T1000 (cell line): ENCODE results near the gene LMBRD2.

ENCODE experiments used
- DNase-seq: peaks from one replicate; lab custom pipeline; 2025; ENCODE audit warnings: mixed read lengths; lab: John Stamatoyannopoulos, UW

LMBRD2 gene

DNA sequence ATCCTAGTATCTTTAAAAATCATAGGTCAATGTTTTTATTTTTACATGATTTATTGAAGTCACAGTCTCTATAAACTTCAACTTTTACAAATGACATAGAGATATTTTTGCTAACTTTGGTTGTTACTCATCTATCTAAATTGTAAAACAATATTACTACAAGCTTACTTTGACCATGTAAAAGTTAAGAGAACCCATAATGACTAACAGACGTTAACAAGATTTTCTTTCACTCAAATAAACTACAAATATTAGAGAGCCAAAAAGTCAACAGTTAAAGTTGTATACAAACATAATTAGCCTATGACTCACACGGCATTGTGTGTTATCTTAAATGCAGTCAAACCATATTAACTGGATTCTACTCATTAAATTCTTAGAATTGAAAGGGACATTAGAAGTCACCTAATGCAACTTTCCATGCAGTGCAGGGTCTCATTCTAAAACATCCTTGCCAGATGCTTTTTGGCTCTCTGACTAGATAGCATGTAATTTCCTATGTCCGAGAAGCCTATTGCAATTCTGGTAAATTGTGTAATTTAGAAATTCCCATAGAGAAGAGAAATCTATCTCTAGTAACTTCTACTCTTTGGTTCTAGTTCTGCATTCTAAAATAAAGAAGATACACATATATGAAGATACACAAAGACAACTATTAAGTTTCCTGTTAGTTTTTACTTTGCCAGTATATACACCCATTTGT is 42.8 kb downstream of the LMBRD2 start:
- no peak for DNase-seq

DNA sequence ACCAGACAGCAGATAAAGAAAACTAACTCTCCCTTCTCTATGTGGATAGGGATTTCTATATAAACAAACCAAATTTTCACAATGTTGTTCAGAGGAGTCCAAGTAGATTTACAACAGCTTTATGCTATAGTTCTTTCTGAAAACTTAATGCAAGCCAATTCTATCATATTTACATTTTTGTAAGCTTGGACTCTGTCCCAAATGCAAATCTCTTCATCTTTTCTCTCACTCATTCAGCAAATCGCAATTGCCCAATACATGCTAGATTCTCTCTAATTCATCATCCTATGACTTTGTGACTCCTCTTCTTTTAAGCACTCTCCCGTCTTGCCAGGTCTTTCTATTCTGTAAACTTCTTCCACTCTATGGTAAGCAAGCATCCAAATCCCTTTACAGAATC is 45.9 kb downstream of the LMBRD2 start:
- no peak for DNase-seq

- DNase-seq, result no peak
Measured at GRCh38 chr5:36099748-36100147, 51.9 kb downstream of the LMBRD2 start.

DNA sequence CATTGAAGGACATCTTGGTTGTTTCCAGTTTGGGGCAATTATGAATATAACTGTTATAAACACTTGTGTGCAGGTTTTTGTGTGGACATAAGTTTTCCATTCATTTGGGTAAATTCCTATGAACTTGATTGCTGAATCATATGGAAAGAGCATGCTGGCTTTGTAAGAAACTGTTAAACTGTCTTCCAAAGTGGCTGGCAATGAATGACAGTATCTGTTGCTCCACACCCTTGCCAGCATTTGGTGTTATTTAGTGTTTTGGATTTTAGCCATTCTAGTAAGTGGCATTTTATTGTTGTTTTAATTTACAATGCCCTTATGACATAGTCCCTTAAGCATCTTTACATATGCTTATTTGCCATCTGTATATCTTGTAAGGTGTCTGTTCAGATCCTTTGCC is 55.2 kb downstream of the LMBRD2 start:
- no peak for DNase-seq

GRCh38 chr5:36089989-36090388 is 61.7 kb downstream of the LMBRD2 start:
- DNase-seq, result no peak

DNA sequence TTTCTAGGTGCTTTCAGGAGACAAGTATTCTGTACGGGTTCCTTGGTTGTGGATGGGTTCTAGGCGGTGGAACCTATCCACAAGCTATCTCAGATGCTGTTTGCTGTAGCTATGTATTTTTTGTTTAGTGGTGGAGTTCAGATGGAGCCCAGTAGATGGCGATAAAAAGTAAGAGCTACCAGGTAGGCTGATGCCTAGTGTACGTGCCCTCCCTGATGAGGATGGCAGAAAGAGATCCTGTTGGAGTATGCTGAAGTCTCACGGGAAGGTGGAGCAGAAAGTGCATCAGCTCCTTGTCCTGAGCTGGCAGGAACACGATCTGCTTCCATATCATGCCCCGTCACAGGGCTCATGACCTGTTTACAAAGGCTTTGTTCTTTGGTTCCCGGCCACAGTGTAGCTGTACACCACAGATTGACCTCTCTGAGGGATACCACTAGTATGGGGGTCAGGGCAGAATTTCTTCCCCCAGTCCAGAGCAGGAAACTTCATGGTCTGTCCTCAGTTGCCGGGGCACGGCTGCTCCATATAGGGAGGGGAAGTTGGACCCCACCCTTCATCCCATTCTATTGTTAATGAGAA is 72.4 kb downstream of the LMBRD2 start:
- peak; percentile 7 for DNase-seq

DNA sequence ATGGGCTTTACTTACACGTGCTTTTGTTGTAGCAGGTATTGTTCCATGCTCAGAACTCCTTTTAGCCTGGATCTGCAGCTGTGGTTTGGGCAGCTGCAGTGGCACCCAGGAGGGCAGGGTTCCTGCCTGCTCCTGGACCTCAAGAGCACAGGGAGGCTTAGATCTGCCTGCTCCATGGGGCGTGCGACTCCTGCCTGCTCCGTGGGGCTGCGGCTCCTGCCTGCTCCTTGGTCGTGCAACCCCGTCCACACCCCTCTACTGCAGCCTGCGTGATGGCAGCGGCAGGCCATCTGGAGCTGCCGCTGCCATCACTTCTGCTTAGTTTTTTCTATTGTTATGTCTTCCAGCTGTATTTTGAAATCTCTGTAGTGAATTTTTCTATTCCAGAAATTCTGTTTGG is 73.3 kb downstream of the LMBRD2 start:
- DNase-seq, result no peak

DNA sequence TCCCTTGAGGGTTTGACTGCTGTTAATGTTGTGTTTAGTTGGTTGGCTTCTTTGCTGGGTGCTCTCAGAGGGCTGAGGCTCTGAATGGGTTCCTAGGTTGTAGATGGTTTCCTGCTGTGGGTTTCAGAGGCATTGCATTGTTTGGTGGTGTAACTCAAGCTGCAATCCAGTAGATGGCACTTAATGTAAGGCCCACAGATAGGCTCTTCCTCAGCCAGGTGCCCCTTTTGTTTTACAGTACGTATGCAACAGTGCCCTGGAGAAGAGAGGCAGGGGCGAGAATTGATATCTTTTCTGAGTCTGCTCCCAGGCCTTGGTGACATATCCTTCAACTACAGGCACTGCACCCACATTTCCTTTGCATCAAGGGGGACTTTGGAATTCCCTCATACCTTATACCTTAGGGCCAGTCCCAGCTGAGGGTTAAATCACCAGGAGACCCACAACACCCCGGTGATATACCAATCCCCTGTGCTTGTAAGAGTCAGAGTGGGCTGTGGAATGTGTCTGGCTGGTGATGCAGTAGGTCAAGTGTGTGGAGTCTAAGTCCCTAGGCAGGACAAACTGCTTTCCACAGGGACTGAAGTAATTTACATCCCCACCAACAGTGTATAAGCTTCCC is 78.0 kb downstream of the LMBRD2 start:
- DNase-seq, result no peak

GRCh38 chr5:36070687-36071571 is 80.8 kb downstream of the LMBRD2 start:
- DNase-seq, result no peak

- no peak for DNase-seq
Measured at GRCh38 chr5:36068751-36069281, 82.9 kb downstream of the LMBRD2 start.

GRCh38 chr5:36066540-36067210 is 85.0 kb downstream of the LMBRD2 start, which contains the start of gene UGT3A2:
TSS of gene UGT3A2 (minus strand) at chr5:36066882. CDS start at chr5:36066789, 93 bp downstream.
- no peak for DNase-seq

GRCh38 chr5:36066001-36066539 is 85.6 kb downstream of the LMBRD2 start:
- DNase-seq, result no peak

DNA sequence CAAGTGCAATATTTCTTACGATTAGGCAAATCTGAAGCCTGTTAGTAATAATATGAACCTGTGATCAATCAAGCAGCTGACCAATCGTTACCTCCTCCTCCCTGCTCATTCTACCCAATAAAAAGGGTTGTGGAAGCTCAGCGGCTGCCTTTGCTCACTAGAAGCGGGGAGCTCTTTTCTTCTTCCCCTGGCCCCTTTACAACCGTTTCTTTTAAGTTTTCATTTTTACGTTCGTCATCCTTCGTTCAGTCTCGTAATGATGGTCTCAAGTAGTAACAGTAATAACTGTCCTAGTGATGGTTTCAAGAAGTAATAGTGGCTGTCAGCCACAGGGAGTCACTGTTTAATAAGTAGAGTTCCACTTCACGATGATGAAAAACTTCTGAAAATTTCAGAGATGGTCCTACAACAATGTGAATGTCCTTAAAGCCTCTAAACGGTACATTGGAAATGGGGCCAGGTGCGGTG is 91.2 kb downstream of the LMBRD2 start:
- DNase-seq, result no peak

DNA sequence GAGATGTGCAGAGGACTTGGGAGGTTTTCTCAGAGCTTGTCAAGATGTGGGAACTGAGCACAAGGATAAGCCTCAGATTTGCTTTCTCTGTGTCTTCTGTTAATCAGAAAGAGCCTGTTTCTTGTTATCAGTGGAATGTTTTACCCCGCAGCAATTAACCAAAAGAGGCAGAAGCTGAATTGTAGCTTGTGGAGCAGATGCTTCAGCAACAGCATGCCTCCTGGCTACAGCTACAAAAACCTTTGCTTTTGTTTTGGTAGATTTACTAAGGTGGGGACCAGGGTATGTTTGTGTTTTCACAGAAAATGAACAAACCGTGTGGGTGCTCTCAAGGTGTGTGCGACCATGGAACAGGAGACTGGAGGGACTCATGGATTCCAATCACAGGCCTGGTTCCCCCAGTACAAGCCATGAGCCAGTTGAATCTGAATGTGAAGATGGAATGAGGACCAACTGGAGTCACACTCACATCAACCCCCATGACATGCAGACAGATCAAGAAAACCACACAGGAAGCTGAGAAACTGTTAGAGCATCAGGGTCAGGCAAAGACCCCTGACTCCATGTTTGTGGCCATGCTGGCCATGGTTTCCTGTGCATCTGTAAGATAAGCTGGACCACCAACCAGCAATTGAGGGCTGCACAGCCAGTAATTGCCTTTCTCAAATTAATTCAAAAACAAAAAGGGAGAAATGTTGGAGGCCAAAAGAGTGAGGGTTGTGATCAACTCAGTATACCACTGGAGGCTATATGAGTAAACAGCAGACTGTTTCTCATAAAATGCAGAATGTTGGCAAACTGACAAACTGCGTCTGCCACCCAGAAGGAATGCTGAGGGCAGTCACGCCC is 91.9 kb downstream of the LMBRD2 start:
- no peak for DNase-seq

DNA sequence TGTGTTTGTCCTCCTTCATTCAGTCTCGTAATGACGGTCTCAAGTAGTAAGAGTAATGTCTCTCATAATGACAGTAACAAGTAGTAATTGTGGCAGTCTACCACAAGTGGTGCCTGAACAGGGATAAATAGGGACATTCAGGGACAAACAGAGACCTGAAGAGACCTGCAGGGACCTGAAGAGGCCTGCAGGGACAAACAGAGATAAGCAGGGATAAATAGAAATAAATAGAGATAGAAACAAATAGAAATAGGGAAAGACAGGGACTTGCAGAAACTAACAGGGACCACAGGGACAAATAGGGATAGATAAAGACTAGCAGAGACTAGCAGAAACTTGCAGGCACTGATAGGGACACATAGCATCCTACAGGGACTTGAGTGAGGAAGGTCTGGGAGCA is 92.9 kb downstream of the LMBRD2 start:
- DNase-seq, result no peak

DNA sequence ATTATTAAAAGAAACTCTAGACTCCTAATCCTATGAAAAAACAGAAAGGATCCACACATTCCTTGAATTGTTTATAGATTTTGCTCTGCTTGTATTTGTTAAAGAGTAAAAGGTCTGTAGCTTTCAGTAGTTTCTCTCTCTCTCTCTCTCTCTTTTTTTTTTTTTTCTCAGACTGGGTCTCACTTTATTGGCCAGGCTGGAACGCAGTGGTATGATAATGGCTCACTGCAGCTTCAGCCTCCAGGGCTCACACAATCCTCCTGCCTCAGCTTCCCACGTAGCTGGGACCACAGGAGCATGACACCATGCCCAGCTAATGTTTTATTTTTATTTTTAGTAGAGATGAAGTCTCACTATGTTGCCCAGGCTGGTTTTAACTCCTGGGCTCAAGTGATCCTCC is 94.3 kb downstream of the LMBRD2 start:
- no peak for DNase-seq

GRCh38 chr5:36056422-36056821 is 95.3 kb downstream of the LMBRD2 start:
- DNase-seq, result no peak

DNA sequence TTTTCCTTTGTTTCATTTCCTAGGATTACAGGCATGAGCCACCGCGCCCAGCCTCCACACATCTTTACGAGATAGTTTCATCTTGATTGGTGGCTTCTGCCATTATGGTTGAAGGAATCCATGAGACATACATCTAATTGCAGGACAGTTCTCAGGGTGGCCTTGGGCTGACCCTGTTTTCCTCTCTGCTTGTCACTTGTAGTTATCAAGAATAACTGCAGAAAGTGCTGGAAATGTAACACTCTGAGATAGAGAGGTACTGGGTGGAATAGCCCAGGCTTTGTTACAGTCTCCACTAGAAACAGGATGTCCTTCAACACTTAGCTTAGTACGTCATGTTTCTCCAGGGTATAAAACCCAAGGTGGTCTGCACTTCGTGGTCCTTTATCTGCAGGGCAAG is 95.7 kb downstream of the LMBRD2 start:
- no peak for DNase-seq

- DNase-seq, result no peak
Measured at GRCh38 chr5:36054647-36055046, 97.0 kb downstream of the LMBRD2 start.

DNA sequence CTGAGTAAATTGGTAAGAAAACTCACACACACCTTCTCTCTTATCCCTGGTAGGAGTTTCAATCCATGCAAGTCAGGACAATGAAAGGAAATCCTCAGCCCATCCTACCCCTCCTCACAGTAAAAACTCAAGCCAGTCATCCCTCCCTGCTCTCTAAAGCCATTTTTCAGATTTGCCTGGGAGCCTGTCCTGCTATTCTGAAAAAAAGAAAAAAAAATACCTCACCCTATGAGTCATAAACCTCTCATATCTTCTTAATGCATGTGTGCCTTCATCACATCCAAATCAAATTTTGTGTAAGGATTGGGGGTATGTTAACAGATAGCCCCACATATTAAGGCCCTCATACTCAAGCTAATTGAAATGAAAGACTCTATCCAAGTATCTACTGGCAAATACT is 99.1 kb downstream of the LMBRD2 start:
- no peak for DNase-seq
